Measurements from ENCODE around the gene TTC31.

The TTC31 gene

DNA sequence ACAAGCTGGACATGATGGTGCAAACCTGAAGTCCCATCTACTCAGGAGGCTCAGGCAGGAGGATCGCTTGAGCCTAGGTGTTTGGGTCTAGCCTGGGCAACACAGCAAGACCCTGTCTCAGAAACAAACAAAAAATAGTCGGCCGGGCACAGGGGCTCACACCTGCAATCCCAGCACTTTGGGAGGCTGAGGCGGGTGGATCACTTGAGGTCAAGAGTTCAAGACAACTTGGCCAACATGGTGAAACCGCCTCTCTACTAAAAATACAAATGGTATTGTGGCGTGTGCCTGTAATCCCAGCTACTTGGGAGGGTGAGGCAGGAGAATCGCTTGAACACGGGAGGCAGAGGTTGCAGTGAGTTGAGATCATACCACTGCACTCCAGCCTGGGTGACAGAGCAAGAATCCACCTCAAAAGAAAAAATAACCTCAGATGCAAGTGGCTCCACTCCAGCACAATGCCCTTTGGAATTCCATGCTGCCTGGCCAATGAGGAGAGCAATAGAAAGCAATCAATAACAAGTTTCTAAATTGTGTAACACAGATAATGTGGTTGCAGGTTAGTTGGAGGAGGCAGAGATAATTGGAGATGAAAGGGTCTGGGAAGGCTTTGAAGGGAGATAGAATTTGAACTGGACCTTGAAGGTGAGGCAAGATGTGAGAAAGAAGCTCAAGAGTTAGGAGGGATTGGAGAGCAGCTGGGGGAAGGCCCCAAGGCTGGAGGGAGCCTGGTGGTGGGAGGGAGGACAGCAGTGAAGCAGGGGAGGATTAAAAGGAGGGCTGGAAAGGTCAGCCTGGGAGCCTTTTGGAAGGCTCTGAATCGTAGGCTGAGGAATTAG, 6.0 kb downstream of the TTC31 start:
- no peak for DNase-seq (ENCODE audit: low read depth)

DNA sequence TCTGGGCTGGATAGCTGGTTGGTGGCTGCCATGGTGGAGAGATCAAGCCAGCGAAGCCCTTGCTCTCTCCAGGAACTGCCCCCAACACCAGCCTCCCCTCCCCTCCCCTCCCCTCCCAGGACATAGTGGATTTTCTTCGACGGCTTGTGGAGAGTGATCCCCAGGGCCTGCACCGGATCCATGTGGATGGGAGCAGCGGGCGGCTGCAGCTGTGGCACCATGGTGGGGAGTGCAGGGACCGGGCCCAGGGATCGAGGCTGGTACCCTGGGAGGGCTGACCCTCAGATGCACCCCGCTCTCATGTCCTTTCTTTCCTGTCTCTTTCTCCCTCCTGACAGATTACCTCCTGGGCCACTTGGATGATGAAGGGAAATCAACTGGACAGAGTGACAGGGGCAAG, 7.0 kb downstream of the TTC31 start:
- DNase-seq (ENCODE audit: low read depth): no peak

DNA sequence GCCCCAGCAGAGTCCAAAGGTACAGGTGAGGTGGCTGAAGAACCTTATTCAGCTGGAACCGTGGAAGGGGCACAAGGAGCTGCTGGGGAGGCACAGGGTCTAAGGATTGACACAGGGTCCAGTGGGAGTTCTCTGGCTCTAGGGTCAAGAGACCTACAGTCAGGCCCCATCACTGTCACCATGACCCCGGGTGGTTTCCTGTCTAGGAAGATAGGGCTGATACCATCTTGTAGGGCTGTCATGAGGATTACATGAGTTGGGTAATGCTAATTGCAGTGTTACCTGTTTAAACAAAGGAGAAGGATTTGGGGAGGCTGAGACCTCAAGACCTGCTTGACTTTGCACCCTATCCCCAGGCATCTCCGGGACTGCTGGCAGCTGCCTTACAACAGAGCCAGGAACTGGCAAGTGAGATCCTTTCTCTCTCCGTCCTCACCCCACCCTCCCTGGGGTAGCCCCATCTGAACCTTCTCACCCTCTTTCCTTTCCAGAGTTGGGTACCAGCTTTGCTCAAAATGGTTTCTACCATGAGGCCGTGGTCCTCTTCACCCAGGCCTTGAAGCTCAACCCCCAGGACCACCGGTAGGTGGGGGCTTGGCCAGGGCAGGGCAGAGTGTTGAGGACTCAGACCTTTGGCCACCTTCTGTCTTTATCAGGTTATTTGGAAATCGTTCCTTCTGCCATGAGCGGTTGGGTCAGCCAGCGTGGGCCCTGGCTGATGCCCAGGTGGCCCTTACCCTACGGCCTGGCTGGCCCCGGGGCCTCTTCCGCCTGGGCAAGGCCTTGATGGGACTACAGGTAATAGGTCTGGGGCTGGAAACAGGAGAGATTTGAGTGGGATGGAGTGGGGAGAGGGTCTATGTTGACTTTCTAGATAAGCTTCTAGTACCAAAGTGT, 9.0 kb downstream of the TTC31 start:
- DNase-seq (ENCODE audit: low read depth): no peak

DNA sequence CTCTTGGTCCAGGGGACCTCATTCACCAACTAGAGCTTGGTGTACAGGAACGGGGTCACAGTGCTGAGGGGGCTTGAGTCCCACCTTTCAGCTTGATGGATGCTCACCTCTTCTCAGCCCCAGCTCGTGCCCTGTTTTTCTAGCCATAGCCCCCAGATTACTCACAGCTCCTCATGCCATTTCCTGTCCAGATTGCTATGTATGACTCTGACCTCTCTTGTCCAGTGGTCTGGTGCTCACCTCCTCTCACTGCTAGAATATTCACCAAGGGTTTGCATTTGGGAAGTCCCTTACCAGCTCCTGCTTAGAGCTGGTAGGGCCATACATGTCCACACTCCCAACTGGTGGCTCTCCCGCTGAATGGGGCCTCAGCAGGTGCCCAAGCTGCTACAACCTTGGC, 10.7 kb downstream of the TTC31 start:
- no peak for DNase-seq (ENCODE audit: low read depth)

DNA sequence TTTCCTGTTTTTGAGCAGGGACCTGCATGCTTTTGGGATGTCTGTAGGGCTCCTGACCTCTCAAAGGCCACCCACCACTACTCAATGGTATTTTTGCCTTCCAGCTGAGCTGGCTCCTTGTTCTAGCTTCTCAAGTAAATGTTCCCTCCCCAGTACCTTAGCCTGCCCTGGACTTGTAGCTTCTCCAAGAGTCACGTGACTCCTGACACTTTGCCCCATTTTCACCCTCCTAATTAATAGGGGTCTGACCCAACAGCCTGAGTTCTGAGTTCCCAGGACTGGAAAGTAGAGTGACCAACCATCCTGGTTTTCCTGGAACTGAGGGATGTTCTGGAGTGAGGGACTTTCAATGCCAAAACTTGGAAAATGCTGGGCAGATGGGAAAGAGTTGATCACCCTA, 12.6 kb downstream of the TTC31 start:
- no peak for DNase-seq (ENCODE audit: low read depth)

DNA sequence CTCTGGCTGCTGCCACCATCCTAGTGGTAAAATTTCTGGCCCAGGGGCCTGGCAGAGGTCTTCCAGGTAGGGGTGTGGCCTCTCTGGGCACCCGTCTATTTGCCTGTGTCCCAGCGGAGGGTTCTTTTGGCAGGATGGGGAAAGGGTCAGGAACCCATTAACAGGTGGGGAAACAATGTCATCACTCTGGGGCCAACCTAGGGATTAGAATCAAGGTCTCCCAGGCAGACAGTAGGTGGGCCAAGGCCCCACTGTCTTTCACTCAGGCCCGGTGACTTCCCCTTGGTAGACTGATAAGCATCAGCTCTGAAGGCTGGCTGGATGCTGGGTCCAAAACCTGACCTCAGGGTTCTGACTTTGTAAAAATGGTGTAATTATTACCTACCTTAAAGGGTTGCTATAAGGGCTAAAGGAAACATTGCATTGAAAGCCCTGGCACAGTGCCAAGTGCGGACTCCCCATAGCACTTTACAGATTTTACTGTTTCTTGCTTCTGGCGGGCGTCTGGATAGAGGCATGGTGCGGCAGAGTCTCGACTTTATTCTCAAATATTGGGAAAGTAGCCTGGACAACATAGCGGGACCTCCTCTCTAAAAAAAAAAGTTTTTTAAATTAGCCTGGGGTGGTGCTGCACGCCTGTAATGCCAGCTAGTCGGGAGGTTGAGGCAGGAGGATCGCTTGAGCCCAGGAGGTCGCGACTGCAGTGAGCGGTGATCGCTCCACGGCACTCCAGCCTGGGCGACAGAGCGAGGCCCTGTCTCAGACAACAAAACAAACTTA, 14.3 kb downstream of the TTC31 start:
- no peak for DNase-seq (ENCODE audit: low read depth)

DNA sequence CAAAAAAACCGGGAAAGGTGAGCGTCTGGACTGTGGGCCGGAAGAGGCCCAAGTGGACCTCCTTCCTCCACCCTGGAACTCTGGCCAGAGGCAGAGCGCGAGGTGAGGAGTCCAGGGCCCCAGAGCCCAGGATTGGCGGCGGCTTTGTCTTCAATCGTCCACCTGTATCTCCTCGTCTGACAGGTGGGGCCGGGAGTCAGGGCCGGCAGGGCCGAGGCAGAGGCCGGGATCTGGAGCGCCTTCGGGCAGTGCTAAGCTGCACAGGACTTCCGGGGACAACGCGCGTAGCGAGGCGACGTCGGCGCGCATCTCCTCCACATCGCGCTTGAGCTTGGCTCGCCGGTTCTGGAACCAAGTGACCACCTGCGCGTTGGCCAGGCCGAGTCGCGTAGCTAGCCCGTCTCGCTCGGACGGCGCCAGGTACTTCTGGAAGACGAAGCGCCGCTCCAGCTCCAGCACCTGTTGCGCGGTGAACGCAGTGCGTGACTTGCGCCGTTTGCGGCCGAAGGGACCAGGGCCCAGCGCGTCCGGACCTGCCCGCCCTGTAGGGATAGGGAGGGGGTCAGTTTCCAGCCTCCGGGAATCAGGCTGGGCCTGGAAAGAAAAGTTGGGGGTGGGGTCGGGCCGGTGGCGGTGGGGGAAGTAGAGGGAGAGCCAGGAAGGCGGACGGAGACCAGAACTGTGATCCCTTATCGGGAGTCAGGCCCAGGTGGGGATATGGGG, 15.1 kb downstream of the TTC31 start:
- no peak for DNase-seq (ENCODE audit: low read depth)

DNA sequence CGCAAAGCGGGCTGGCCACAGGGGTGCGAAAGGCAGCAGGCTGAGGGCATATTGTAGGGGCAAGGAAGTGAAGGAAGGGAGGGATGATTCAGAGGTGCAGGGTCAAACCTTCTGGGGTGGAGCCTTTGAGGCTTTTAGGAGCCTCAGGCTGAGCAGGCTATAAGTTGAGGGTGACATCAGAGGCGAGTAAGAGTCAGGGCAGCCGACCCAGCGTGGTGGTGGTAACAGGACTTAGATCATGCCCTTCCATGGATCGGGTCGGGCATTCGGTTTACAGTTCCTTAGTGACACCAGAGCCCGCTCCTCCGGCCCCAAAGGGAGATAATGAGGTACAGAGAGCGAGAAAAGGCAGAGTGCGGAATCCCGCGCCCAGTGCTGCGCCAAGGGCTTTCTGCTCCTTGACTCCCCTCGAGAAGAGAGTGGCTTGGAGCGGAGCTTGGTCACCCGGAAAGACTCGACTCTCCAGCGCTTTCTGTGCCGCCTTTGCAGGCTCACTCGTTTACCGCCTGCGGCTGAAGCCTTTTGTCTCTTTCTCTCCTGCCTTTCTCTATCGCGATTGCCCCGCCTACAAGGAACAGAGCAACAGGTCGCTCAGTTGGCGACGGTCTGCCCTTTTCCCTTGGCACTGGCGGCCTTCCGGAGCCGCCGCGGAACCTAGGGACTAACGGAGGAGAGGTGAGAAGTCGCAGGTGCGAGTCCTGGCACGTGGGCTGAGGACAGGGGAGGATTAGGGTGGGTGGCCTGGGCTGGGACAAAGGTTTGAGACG, 15.8 kb downstream of the TTC31 start:
- no peak for DNase-seq (ENCODE audit: low read depth)

DNA sequence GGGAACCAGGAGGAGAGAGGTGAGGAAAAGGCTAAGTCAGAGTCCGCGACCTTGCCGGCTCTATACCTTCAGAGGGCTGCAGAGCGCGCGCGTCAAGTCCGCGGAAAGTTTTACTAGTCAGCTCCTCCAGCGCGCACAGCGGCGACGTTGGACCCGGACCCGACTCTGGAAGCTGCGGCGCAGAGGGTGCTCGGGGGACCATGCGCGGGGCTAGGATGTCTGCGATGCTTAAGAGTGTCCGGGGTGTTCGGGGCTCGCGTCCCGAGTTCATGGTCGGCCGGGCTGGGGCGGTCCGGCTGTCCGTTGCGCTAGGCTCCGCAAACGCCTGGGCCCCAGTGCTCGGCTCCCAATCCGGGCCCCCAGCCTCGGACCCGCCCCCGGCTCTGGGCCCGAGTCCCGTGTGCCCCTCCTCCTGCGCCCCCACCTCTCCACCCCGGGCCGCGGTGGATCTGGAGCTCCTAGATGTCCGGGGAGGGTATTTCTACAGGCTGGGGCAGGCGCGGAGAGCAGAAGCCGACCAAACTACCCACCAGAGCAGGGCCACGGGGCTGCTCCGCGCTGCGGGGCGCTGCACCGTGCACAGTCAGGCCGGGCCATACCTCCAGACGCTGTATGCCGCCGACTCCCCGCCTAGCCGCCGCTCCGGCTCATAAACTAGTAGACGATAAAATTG, 16.5 kb downstream of the TTC31 start, which contains the start of gene LBX2:
Gene LBX2, minus strand, starts transcription at position 337 of the 673 bp plus-strand sequence. Its CDS starts 66 bp downstream, at position 271.
- no peak for DNase-seq (ENCODE audit: low read depth)

DNA sequence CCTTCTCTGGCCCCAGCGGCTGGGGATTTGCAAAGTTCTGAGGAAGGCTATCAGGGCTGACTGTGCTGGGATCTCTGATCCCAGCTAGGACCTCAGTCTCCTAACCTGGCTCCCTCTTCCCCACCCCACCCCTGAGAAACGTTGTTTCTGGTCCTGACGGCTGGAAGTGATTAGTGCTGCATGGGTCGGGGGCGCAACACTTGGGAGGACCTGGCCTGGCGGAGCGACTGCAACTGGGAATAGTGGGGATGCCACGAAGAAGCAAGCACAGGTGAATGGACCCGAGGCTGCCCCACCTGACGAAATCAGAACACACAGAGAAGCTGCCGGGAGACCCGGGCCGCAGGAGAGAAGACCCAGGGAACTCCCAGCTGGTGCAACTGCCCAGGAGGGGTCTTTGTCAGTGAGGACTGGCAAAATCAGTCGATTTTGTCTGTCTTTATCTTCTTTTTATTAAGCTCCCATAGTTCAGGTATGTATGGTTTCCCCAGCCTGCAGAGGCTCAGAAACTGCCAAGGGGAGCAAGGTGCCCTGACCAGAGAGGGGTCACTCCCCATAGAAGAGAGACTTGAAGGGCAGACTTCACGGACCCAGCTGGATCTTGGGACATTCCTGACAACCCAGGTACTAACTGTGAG, 17.2 kb downstream of the TTC31 start:
- DNase-seq (ENCODE audit: low read depth): no peak

DNA sequence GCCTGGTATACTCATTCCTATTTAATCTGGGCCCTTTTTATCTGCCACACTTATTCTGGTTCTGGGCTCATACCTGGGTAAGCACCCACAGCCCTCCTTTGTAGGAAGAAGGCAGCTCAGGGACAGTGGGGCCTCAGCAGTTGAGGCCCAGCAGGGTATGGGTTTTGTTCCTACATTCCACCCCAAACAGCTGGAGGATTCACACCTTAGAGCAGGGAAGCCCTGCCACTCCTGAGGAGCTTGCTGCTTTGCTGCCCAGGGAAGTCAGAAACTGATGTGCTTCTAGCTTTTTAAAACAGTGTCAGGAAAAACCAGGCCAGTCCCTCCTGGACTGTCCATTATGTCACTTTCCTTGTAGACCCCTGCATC, 17.7 kb downstream of the TTC31 start:
- DNase-seq (ENCODE audit: low read depth): no peak

DNA sequence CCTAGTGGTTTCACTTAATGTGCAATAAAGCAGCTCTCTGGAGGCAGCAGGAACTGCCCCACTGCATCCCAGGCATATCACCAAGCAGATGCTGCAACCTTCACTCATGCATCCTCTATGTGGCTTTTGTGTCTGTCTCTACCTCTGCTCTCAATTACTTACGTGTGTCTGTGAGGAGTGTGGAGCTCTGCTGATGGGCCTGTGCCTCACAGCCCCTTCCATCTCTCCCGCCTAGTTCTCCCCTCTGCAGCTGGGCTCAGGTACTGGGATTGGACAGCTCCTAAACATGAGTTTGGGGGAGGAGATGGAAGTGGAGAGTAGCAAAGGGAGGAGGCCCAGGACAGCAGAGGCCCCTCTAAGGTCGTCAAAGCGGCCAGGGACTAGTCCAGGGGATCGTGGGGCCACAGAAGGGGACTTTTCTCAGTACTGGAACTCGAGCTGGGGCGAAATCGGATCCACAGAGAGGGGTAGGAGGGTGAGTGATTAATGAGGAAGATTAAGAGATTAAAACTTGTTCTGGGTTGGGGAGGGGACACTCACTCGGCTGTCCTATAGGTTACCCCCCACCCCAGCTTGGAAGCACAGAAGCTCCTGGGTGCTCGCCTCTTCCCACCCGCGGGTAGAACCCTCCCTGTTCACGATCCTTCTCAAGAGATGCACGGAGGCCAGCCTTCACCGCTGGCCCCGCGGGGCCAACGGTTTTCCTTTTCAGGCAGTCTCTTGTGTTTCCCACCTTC, 18.6 kb downstream of the TTC31 start:
- no peak for DNase-seq (ENCODE audit: low read depth)

DNA sequence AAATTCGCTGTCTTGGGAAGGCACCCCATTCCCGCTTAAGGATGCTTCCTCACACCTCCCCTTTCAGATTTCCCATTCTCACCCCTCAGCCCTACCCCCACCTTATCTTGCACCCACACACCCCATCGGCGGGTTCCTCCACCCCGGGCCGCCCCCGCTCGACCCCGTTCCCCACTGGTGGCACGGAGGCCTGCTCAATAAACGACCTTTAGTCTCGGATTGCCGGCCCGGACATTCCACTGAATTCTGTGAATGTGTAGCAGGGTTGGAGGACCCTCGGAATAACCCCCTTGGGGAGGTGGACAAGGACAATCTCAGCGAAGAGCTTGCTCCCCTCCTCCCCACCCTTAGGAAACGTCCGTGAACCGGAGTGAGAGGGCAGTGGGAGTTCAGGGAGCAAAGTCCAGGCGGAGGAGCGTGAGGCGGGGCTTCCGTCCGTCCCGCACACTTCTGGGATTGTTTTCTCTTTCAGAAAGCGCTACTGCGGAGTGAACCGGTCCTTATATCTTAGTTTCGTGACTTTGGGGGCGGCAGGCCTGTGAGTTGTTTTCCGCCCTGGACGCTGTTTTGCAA, 19.4 kb downstream of the TTC31 start:
- DNase-seq (ENCODE audit: low read depth): no peak

DNA sequence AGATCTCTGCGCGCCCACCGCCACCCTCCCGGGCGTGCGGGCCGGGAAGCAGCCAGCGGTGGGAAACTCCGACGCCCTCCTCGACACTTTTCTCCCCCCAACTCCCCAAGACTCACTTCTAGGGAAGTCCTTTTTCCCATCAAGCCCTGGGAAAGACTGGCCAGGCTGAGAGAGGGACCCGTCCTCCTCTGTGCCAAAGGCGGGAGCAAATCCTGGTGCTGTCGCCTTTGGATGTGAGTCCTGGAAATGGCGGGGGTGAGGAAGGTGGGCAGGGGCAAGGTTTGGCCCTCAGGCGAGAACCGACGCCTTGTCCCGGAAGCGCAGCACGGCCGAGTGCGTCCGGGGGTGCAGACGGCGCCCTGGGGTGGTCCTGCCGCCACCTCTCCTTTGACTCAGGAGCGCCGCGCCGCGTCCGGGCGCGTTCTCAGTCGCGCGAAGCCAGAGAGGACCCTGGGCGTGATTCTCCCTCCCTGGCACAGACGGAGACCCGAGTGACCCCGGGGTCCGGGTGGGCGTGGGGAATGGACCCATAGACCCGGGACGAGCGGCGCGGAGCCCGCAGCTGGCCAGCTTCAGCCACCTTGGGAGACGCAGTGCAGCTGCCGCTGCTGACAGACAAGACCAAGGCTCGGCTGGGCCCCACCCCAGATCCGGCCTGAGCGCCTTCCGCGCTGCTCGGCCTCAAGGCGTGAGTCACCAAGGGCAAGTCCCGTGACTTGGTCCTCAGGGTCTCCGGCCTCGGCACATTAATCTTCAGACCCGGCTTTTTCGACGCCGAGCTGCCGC, 20.0 kb downstream of the TTC31 start:
- no peak for DNase-seq (ENCODE audit: low read depth)

DNA sequence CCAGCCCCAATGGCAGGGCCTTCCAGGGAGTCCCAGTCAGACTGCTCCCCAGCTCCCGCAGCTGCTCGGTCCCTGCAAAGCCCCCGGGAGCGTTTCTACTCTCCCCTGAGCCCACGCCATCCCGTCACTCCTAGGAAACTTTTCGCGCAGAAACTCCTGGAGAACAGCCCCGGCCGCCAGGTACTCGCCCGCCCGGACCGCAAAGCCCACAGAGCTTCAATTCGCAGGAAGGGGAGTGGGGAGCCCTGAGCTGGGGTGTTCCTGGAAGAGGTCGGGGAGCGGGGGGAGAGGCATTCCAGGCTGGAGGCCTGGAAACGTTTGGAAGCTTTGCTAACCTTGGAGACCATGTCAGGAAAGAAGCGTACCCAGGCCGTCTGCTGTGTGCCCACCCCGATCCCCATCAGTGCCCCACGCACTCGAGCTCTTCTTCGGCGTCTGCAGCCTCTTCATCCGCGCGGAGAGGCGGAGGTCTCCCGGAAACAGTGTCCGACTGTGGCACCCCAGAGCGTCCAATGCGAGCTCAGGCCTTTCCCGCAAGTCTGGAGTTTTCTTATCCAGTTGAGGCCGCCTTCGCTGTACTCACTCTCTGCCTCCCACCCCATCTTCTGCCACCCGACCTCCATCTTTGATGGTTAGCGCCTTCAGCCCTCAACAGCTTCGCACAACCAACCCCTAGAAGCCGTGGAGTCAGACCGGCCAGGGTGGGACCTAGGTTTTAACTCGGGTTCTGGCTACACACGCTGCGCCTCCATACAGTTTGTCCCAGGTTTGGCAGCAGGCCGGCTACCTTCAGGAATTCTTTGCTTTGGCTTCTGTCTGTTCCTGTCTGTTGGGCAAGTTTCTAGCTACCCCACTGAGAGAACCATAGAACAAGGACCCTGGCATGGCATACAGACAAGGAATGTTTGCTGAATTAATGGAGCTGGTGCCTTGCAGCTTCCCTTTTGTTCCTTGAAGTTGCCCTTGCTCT, 20.9 kb downstream of the TTC31 start:
- no peak for DNase-seq (ENCODE audit: low read depth)

DNA sequence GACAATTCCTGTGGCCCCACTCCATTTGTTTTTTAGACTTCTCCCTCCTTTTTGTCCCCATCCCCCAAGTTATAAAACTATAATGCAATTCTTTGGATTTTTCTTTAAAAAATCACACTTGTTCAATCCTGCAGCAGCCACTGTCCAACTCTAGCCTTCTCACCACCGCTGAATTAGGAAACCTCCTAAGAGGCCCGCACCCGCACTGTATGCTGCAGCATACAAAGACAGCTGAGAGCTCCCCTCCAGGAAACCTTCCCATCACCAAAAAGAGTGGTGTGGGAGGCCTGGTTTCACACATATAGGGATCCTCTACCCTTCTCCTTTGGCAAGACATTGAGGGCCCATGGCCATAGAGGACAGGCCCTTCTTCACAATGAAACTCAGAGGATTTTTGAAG, 21.7 kb downstream of the TTC31 start:
- DNase-seq (ENCODE audit: low read depth): no peak
